IMR-90 (cell line): ENCODE results near the gene STARD8. TPM values are rescaled to one million over a fixed set of nuclear protein-coding genes. Genes with fewer than 3 reads are reported as not detected.

ENCODE experiments used
- ATAC-seq: fragments of 200-7000 bp; cut with Tn5 transposase; 2 replicates; pipeline ENCODE4 v1.9.1; 2020; ENCODE audit warnings: low read depth, mild to moderate bottlenecking, moderate library complexity
- BruUV-seq: library from RNA; stranded (reverse); fragments of 400-500 nt; replicated peaks from 2 replicates; lab custom pipeline; 2021; lab: Mats Ljungman, UMichigan
- CTCF ChIA-PET: fragments of 300-600 bp; formaldehyde crosslinking; extraction: SDS; loops from one replicate; lab custom pipeline; 2021; ENCODE audit warnings: antibody characterized with exemption; lab: Yijun Ruan, JAX
- POLR2A ChIA-PET: fragments of 300-600 bp; sonication (Branson Sonifier 250); formaldehyde crosslinking; loops from one replicate; lab custom pipeline; 2022; ENCODE audit warnings: antibody characterized with exemption; ENCODE audit not compliant: unreplicated experiment; lab: Charles Lee
- DNase-seq: peaks from one replicate; pipeline ENCODE4 v3.0.0; 2013
- H2AFZ ChIP-seq: replicated peaks from 2 replicates; pipeline ENCODE3; 2013; ENCODE audit warnings: low read length, mild to moderate bottlenecking; ENCODE audit not compliant: poor library complexity
- H2AK5ac ChIP-seq: 2 replicates; pipeline ENCODE4 v1.6.1; 2013; ENCODE audit warnings: low read depth, low read length, inconsistent platforms
- H2AK9ac ChIP-seq: replicated peaks from 2 replicates; pipeline ENCODE3; 2013; ENCODE audit warnings: mild to moderate bottlenecking, low read depth, low read length, moderate library complexity; ENCODE audit not compliant: poor library complexity
- H2BK120ac ChIP-seq: 2 replicates; pipeline ENCODE4 v1.6.1; 2013; ENCODE audit warnings: low read depth, low read length, inconsistent platforms
- H2BK15ac ChIP-seq: 3 replicates; pipeline ENCODE4 v1.6.1; 2013; ENCODE audit warnings: low read depth, low read length, inconsistent platforms
- H2BK20ac ChIP-seq: 2 replicates; pipeline ENCODE4 v1.6.1; 2013; ENCODE audit warnings: low read depth, mild to moderate bottlenecking, inconsistent platforms, low read length, moderate library complexity
- H2BK5ac ChIP-seq: 2 replicates; pipeline ENCODE4 v1.6.1; 2013; ENCODE audit warnings: mild to moderate bottlenecking, low read depth, low read length, inconsistent platforms; ENCODE audit not compliant: poor library complexity, severe bottlenecking
- H3K14ac ChIP-seq: replicated peaks from 2 replicates; pipeline ENCODE4 v1.6.1; 2013; ENCODE audit warnings: low read depth, low read length, inconsistent platforms
- H3K18ac ChIP-seq: 2 replicates; pipeline ENCODE4 v1.6.1; 2013; ENCODE audit warnings: low read depth, low read length, control low read depth
- H3K23ac ChIP-seq: 2 replicates; pipeline ENCODE4 v1.6.1; 2013; ENCODE audit warnings: low read depth, low read length, inconsistent platforms
- H3K27ac ChIP-seq: 2 replicates; pipeline ENCODE4 v1.5.1; 2013; ENCODE audit warnings: mild to moderate bottlenecking, control low read depth, low read length; ENCODE audit not compliant: insufficient read depth
- H3K27me3 ChIP-seq: 2 replicates; pipeline ENCODE4 v1.6.1; 2013; ENCODE audit warnings: low read length; ENCODE audit not compliant: control insufficient read depth, insufficient read depth
- H3K36me3 ChIP-seq: 2 replicates; pipeline ENCODE4 v1.6.1; 2013; ENCODE audit warnings: low read length, mixed read lengths; ENCODE audit not compliant: control insufficient read depth, insufficient read depth
- H3K4ac ChIP-seq: 2 replicates; pipeline ENCODE4 v1.6.1; 2013; ENCODE audit warnings: low read depth, low read length, inconsistent platforms
- H3K4me1 ChIP-seq: 2 replicates; pipeline ENCODE4 v1.6.1; 2013; ENCODE audit warnings: low read length, mixed read lengths; ENCODE audit not compliant: control insufficient read depth, insufficient read depth
- H3K4me2 ChIP-seq: 2 replicates; pipeline ENCODE4 v1.6.1; 2013; ENCODE audit warnings: low read depth, mild to moderate bottlenecking, control low read depth, low read length, moderate library complexity
- H3K4me3 ChIP-seq: 2 replicates; pipeline ENCODE4 v1.5.1; 2013; ENCODE audit warnings: low read depth, mild to moderate bottlenecking, control low read depth, low read length, moderate library complexity; ENCODE audit not compliant: insufficient read depth
- H3K56ac ChIP-seq: 2 replicates; pipeline ENCODE4 v1.6.1; 2013; ENCODE audit warnings: low read length, inconsistent platforms; ENCODE audit not compliant: insufficient read depth; ENCODE audit errors: extremely low read depth
- H3K79me1 ChIP-seq, 2 experiments: 2 replicates each; pipeline ENCODE4 v1.6.1; 2013; ENCODE audit warnings: low read length in 2 of 2, inconsistent platforms in 1 of 2, low read depth in 1 of 2
- H3K9ac ChIP-seq: 2 replicates; pipeline ENCODE4 v1.6.1; 2013; ENCODE audit warnings: low read depth, low read length, control low read depth
- H3K9me1 ChIP-seq: 2 replicates; pipeline ENCODE4 v1.6.1; 2013; ENCODE audit warnings: low read length, inconsistent platforms; ENCODE audit not compliant: insufficient read depth
- H3K9me3 ChIP-seq: 2 replicates; pipeline ENCODE4 v1.6.1; 2013; ENCODE audit warnings: low read length; ENCODE audit not compliant: control insufficient read depth, insufficient read depth
- H4K20me1 ChIP-seq: 2 replicates; pipeline ENCODE4 v1.6.1; 2013; ENCODE audit warnings: low read length, inconsistent platforms; ENCODE audit not compliant: insufficient read depth
- H4K5ac ChIP-seq: 2 replicates; pipeline ENCODE4 v1.6.1; 2013; ENCODE audit warnings: mild to moderate bottlenecking, low read depth, low read length, control low read depth
- H4K8ac ChIP-seq, 2 experiments: 2 replicates each; pipeline ENCODE4 v1.6.1; 2013; ENCODE audit warnings: low read depth in 2 of 2, low read length in 2 of 2, control low read depth in 1 of 2, inconsistent platforms in 1 of 2
- H4K91ac ChIP-seq: 2 replicates; pipeline ENCODE4 v1.6.1; 2013; ENCODE audit warnings: low read depth, low read length, inconsistent platforms; ENCODE audit not compliant: insufficient read depth
- BHLHE40 ChIP-seq: fragments of 150-350 bp; IDR thresholded peaks from 2 replicates; pipeline ENCODE4 v1.6.1; 2016; ENCODE audit warnings: mild to moderate bottlenecking, low read depth, low read length
- CEBPB ChIP-seq: IDR thresholded peaks from 2 replicates; pipeline ENCODE4 v1.6.1; 2012; ENCODE audit warnings: low read depth, low read length, improper control_type of control experiment
- CHD1 ChIP-seq: IDR thresholded peaks from 2 replicates; pipeline ENCODE4 v1.6.1; 2012; ENCODE audit warnings: low read depth, low read length, improper control_type of control experiment
- CTCF ChIP-seq: conservative IDR thresholded peaks from 2 replicates; pipeline ENCODE4 v1.5.1; 2012; ENCODE audit warnings: mild to moderate bottlenecking, low read depth, low read length, improper control_type of control experiment
- ELK1 ChIP-seq: fragments of 150-350 bp; IDR thresholded peaks from 2 replicates; pipeline ENCODE4 v1.6.1; 2016; ENCODE audit warnings: low read depth, mild to moderate bottlenecking, low read length, moderate library complexity, borderline replicate concordance
- FOS ChIP-seq: fragments of 150-350 bp; IDR thresholded peaks from 2 replicates; pipeline ENCODE4 v1.6.1; 2016; ENCODE audit warnings: low read depth, low read length
- MAFK ChIP-seq: IDR thresholded peaks from 2 replicates; pipeline ENCODE4 v1.6.1; 2012; ENCODE audit warnings: low read depth, low read length, improper control_type of control experiment
- MAZ ChIP-seq: IDR thresholded peaks from 2 replicates; pipeline ENCODE4 v1.6.1; 2012; ENCODE audit warnings: low read depth, mild to moderate bottlenecking, low read length, improper control_type of control experiment, moderate library complexity, borderline replicate concordance
- MXI1 ChIP-seq: IDR thresholded peaks from 2 replicates; pipeline ENCODE4 v1.6.1; 2012; ENCODE audit warnings: low read depth, mild to moderate bottlenecking, low read length, moderate library complexity, borderline replicate concordance
- NFE2L2 ChIP-seq: fragments of 150-350 bp; IDR thresholded peaks from 2 replicates; pipeline ENCODE4 v1.6.1; 2016; ENCODE audit warnings: low read depth, mild to moderate bottlenecking, low read length
- POLR2A ChIP-seq: IDR thresholded peaks from 2 replicates; pipeline ENCODE4 v1.6.1; 2012; ENCODE audit warnings: mild to moderate bottlenecking, low read depth, low read length
- RAD21 ChIP-seq: IDR thresholded peaks from 2 replicates; pipeline ENCODE4 v1.6.1; 2012; ENCODE audit warnings: low read length, improper control_type of control experiment
- RCOR1 ChIP-seq: IDR thresholded peaks from 2 replicates; pipeline ENCODE4 v1.6.1; 2012; ENCODE audit warnings: mild to moderate bottlenecking, low read length, improper control_type of control experiment; ENCODE audit not compliant: insufficient replicate concordance
- RFX5 ChIP-seq: IDR thresholded peaks from 2 replicates; pipeline ENCODE4 v1.8.0; 2012; ENCODE audit warnings: low read depth, mild to moderate bottlenecking, low read length, moderate library complexity
- USF2 ChIP-seq: fragments of 150-350 bp; IDR thresholded peaks from 2 replicates; pipeline ENCODE4 v1.6.1; 2017; ENCODE audit warnings: mild to moderate bottlenecking, antibody characterized with exemption, low read length, low read depth
- WGBS, 2 experiments: methylation state at CpG; one replicate each; pipeline versions ENCODE4 v1.1.5 to v1.1.7; 2013; ENCODE audit warnings: missing lambda C conversion rate in 2 of 2; ENCODE audit not compliant: insufficient read length in 1 of 2; ENCODE audit errors: extremely low coverage in 2 of 2; 5-methylcytosine and 5-hydroxymethylcytosine counted together
- dilution Hi-C: fragments of 300-500 bp; cut with HindIII; formaldehyde crosslinking; loops from one replicate; pipeline ENCODE4 v1.14.3; 2018; ENCODE audit warnings: low sequenced_read_pairs; ENCODE audit not compliant: unreplicated experiment
- in situ Hi-C: fragments of 300-500 bp; cut with MboI; formaldehyde crosslinking; loops from 3 replicates; pipeline ENCODE4 v1.14.3; 2019; ENCODE audit warnings: low sequenced_read_pairs, inconsistent platforms, mixed read lengths
- intact Hi-C: fragments of 100-400 bp; cut with micrococcal nuclease; formaldehyde crosslinking; loops from 2 replicates; pipeline ENCODE4 v1.10.0; 2022
- polyA plus RNA-seq, 3 experiments: library from polyadenylated mRNA; depleted of rRNA; stranded (reverse); fragments of >200 nt; gene quantifications; 2 replicates each; pipeline ENCODE4 v1.2.3, GENCODE V29; 2012; ENCODE audit warnings: low replicate concordance in 1 of 3
- total RNA-seq: library from RNA; depleted of rRNA; stranded (reverse); fragments of >200 nt; gene quantifications from 2 replicates; pipeline ENCODE4 v1.2.3, GENCODE V29; 2012

The STARD8 gene
- total and polyA plus RNA-seq, 2 of the 4 experiments (the other 2 are of a cell fraction) = 1.6 to 2.3 TPM

GRCh38 chrX:68717663-68718442 lies 70.4 kb downstream of the STARD8 start:
- DNase-seq = no peak
- H3K79me1 ChIP-seq = no peaks in the 10 kb centered on the region
- 89% methylated on average over 6 of the region's 24 CpGs; no CpG with 5 or more reads in 1 of the 2 experiments for WGBS, 2 experiments
- H2AK9ac ChIP-seq = no peak overlapping the region
- no peaks in the 10 kb centered on the region for H3K4me1 ChIP-seq
- H3K56ac ChIP-seq = no peak overlapping the region
- no peak overlapping the region for H2BK15ac ChIP-seq
- no peak overlapping the region for H3K9ac ChIP-seq
- no peak overlapping the region for H3K4me2 ChIP-seq
- no peaks in the 10 kb centered on the region; the same call in 1 of the 2 replicates for H4K20me1 ChIP-seq
- no peak overlapping the region for H3K23ac ChIP-seq
- H3K36me3 ChIP-seq = no peaks in the 10 kb centered on the region
- peaks cover 15% of the 10 kb centered on the region; the same call in 1 of the 2 replicates for H3K27me3 ChIP-seq
- no peak overlapping the region for H2AFZ ChIP-seq
- no peak overlapping the region for H3K14ac ChIP-seq
- no peaks in the 10 kb centered on the region for H3K9me3 ChIP-seq
- no peak overlapping the region for H2BK5ac ChIP-seq
- in situ Hi-C loops (loop anchor here (10.0 to 25.0 kb wide), 2 partner anchors 203 to 531 kb away; no protein-coding TSS in a partner anchor), intact Hi-C loops (no loop called here), dilution Hi-C loops (no loop called here)
- H4K8ac ChIP-seq = no peak overlapping the region
- H3K4me3 ChIP-seq = no peak overlapping the region
- no peak for ATAC-seq
- no peak overlapping the region for H2BK20ac ChIP-seq
- no peak overlapping the region for H2BK120ac ChIP-seq
- H3K9me1 ChIP-seq = no peaks in the 10 kb centered on the region
- H3K27ac ChIP-seq = no peak overlapping the region
- ChIA-PET CTCF (no interaction called here), POLR2A (no interaction called here)
- no TSS peak for BruUV-seq
- no peak overlapping the region for H3K18ac ChIP-seq
- H4K91ac ChIP-seq = no peak overlapping the region
- no peak overlapping the region for H4K5ac ChIP-seq
- H2AK5ac ChIP-seq = no peak overlapping the region
- no peak overlapping the region for H3K4ac ChIP-seq
- TF ChIP-seq USF2 (no peak), MXI1 (no peak), CTCF (no peak), RCOR1 (no peak), NFE2L2 (no peak), RFX5 (no peak), CHD1 (no peak), BHLHE40 (no peak), CEBPB (no peak), ELK1 (no peak), POLR2A (no peak), RAD21 (no peak), MAFK (no peak), MAZ (no peak), FOS (no peak)
